ENCODE results near the gene FAM241A.

Gene FAM241A

DNA sequence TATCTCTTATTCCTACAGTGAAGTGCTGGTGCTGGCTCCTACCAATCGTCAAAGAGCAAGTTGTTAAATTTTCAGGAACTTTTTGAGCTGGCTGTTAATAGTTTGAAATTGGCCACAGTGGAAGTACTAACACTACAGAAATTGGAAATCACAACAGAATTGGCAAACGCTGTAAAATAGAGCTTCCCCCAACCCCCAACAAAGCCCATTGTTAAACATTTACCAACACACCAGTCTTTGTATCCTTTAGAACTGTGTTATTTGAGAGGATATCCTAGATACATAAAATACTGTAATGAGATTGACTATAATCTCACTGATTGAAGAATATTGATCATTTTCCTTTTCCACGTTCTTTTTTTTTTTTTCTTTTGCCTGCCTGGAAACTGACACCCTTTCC lies 37.4 kb downstream of the FAM241A start:
- no peak overlapping the region for H3K27ac ChIP-seq (ENCODE audit: poor library complexity, severe bottlenecking)
- TF ChIP-seq CTCF (IDR thresholded peaks at IDR 0.05; ENCODE audit: poor library complexity, severe bottlenecking): no peak
- H3K4me3 ChIP-seq (ENCODE audit: severe bottlenecking): no peak overlapping the region
- no peaks in the 10 kb centered on the region for H3K9me3 ChIP-seq (ENCODE audit: severe bottlenecking)
- peaks cover 9% of the 10 kb centered on the region; the same call in 1 of the 2 replicates for H3K36me3 ChIP-seq (ENCODE audit: low read depth)
- peaks cover 7% of the 10 kb centered on the region for H3K4me1 ChIP-seq (ENCODE audit: insufficient read depth, poor library complexity, severe bottlenecking)
- H3K27me3 ChIP-seq (ENCODE audit: insufficient read depth, poor library complexity, severe bottlenecking): no peaks in the 10 kb centered on the region
- DNase-seq (ENCODE audit: low spot score) (no peak), ATAC-seq (ENCODE audit: low read depth) (no peak)

DNA sequence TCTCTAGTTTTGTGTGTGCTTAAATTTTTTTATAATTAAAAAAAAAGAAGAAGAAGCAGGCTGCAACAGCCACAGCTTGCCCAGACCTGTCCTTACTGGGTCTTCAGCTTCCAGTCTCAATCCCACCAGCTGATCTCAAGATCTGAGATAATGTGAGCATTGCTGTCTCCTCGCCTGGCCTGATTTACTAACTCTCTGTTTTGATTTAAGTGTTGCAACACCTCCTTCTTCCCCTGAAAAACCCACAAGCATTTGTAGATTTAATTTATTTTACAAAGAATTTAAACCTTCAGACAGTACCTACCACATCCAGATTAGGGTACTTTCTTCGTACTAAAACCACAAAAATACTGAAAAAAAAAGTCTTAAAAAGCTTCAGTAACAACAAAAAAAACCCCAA lies 38.0 kb downstream of the FAM241A start:
- Histone ChIP-seq H3K36me3 (ENCODE audit: low read depth) (peaks cover 15% of the 10 kb centered on the region), H3K4me3 (ENCODE audit: severe bottlenecking) (no peak overlapping the region), H3K27ac (ENCODE audit: poor library complexity, severe bottlenecking) (no peak overlapping the region), H3K9me3 (ENCODE audit: severe bottlenecking) (no peaks in the 10 kb centered on the region), H3K4me1 (ENCODE audit: insufficient read depth, poor library complexity, severe bottlenecking) (peaks cover 7% of the 10 kb centered on the region), H3K27me3 (ENCODE audit: insufficient read depth, poor library complexity, severe bottlenecking) (no peaks in the 10 kb centered on the region)
- no peak for DNase-seq (ENCODE audit: low spot score)
- ATAC-seq (ENCODE audit: low read depth): no peak
- no peak for TF ChIP-seq CTCF (IDR thresholded peaks at IDR 0.05; ENCODE audit: poor library complexity, severe bottlenecking)

DNA sequence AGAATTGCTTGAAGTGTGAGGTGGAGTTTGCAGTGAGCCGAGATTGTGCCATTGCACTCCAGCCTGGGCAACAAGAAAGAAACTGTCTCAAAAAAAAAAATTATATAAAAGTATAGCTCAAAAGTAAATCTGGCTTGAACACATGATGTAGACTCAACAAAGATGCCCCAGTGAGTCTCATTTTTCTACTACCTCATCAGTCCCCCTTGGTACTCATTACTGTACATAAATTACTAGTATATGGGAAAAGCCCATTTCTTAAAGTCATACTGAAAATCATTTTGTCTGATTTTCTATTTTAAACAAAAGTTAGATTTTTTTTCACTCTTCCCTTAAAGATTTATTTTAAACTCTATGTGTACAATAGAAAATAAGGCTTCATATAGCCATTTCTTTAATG lies 39.2 kb downstream of the FAM241A start:
- Histone ChIP-seq H3K27ac (ENCODE audit: poor library complexity, severe bottlenecking) (no peak overlapping the region), H3K4me1 (ENCODE audit: insufficient read depth, poor library complexity, severe bottlenecking) (peaks cover 7% of the 10 kb centered on the region), H3K36me3 (ENCODE audit: low read depth) (peaks cover 18% of the 10 kb centered on the region), H3K27me3 (ENCODE audit: insufficient read depth, poor library complexity, severe bottlenecking) (no peaks in the 10 kb centered on the region), H3K9me3 (ENCODE audit: severe bottlenecking) (no peaks in the 10 kb centered on the region), H3K4me3 (ENCODE audit: severe bottlenecking) (no peak overlapping the region)
- no peak for DNase-seq (ENCODE audit: low spot score)
- no peak for TF ChIP-seq CTCF (IDR thresholded peaks at IDR 0.05; ENCODE audit: poor library complexity, severe bottlenecking)
- ATAC-seq (ENCODE audit: low read depth): no peak

DNA sequence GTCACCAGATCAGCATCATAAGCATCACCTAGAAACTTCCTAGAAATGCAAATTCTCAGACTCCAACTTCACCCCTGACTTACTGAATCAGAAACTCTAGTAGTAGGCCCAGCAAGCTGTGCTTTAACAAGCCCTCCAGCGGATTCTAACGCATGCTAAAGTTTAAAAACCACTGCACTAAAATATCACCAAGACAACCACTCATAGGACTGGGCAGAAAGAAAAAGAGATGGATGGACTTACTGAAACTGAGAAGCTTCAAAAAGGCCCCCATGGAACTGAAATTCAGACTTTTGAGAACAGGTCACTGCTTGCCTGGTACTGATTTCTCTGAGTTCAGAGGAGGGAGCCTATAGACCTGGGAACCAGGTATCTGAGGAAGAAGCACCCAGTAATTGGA lies 40.1 kb downstream of the FAM241A start:
- Histone ChIP-seq H3K27me3 (ENCODE audit: insufficient read depth, poor library complexity, severe bottlenecking) (no peaks in the 10 kb centered on the region), H3K36me3 (ENCODE audit: low read depth) (peaks cover 18% of the 10 kb centered on the region), H3K9me3 (ENCODE audit: severe bottlenecking) (no peaks in the 10 kb centered on the region), H3K27ac (ENCODE audit: poor library complexity, severe bottlenecking) (no peak overlapping the region), H3K4me3 (ENCODE audit: severe bottlenecking) (no peak overlapping the region), H3K4me1 (ENCODE audit: insufficient read depth, poor library complexity, severe bottlenecking) (peaks cover 7% of the 10 kb centered on the region)
- TF ChIP-seq CTCF (IDR thresholded peaks at IDR 0.05; ENCODE audit: poor library complexity, severe bottlenecking): no peak
- no peak for ATAC-seq (ENCODE audit: low read depth)
- no peak for DNase-seq (ENCODE audit: low spot score)

DNA sequence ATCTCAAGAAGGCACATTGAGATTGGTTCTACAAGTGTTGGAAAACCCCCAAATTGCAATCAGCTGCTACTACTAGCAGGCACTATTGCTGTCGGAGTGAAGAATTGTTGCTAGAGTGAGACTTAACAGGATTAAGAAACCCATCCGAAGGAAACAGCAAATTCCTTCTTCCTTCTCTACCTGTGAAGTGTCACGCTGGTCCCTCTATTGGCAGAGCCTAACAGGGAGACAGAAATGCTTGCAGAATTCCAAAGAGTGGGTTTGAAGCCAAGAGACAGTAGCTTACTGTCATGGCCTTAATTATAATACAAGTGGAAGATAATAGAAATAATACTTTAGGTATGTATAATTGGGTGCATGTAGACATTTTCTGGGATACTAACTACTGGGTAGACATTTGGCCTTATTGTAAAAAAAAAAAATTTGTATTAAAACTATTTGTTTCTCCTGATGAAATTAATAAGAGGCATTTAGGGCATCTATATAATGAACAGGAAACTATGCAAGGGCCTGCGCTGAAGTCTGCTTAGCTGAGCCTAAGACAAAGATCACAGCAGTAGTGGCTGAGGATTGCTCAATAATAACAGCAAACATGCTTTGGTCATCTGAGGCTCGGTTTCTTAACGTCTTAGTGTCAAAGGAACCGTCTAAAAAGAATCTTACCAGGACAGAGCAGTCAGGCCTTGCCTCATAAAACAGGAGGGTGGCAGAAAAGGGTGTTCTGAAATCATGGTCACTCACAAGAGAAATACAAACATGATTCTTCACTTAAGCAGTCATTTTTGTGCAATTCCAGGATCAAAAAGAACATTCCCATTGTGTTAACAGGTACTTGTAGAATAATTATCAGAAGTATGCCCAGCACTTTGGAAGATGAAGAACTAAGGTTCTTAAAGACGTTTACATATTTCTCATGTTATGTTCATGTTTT lies 40.8 kb downstream of the FAM241A start:
- Histone ChIP-seq H3K9me3 (ENCODE audit: severe bottlenecking) (no peaks in the 10 kb centered on the region), H3K36me3 (ENCODE audit: low read depth) (peaks cover 18% of the 10 kb centered on the region), H3K4me1 (ENCODE audit: insufficient read depth, poor library complexity, severe bottlenecking) (peaks cover 7% of the 10 kb centered on the region), H3K27me3 (ENCODE audit: insufficient read depth, poor library complexity, severe bottlenecking) (no peaks in the 10 kb centered on the region), H3K4me3 (ENCODE audit: severe bottlenecking) (no peak overlapping the region), H3K27ac (ENCODE audit: poor library complexity, severe bottlenecking) (no peak overlapping the region)
- ATAC-seq (ENCODE audit: low read depth): no peak
- DNase-seq (ENCODE audit: low spot score): no peak
- TF ChIP-seq CTCF (IDR thresholded peaks at IDR 0.05; ENCODE audit: poor library complexity, severe bottlenecking): no peak
